Colonic mucosa (tissue), 4 donors: Measurements from ENCODE around the gene IRF6. TPM values are rescaled to one million over a fixed set of nuclear protein-coding genes. Genes with fewer than 3 reads are reported as not detected.
A peak's percentile ranks its signal among the peaks of the same experiment; 100 is the strongest.

Experiments used
- DNase-seq: peaks from one replicate; pipeline ENCODE4 v3.0.0-alpha.2; 2020
- H3K27ac ChIP-seq: fragments of 200-600 bp; one replicate; pipeline ENCODE4 v1.8.0; 2021
- H3K27me3 ChIP-seq: fragments of 200-600 bp; one replicate; pipeline ENCODE4 v1.8.0; 2021
- H3K36me3 ChIP-seq: fragments of 200-600 bp; one replicate; pipeline ENCODE4 v1.8.0; 2021
- H3K4me1 ChIP-seq: fragments of 200-600 bp; one replicate; pipeline ENCODE4 v1.8.0; 2021; ENCODE audit warnings: mild to moderate bottlenecking
- H3K4me3 ChIP-seq: fragments of 200-600 bp; one replicate; pipeline ENCODE4 v1.8.0; 2021
- H3K9ac ChIP-seq, 2 donors: one replicate each; pipeline ENCODE4 v1.7.0; 2013; ENCODE audit warnings: control low read depth in 2 of 2, low read depth in 2 of 2, low read length in 2 of 2
- H3K9me3 ChIP-seq: fragments of 200-600 bp; one replicate; pipeline ENCODE4 v1.8.0; 2021
- CTCF ChIP-seq: fragments of 200-600 bp; IDR thresholded peaks from one replicate; pipeline ENCODE4 v1.8.0; 2022; ENCODE audit warnings: antibody characterized with exemption, mild to moderate bottlenecking
- intact Hi-C: fragments of 100-400 bp; cut with DNase I; formaldehyde crosslinking; loops from one replicate; pipeline ENCODE4 v1.14.1; 2022
- total RNA-seq, 2 donors: library from RNA; stranded (reverse); fragmentation: NEBNext Ultra II Directional in 1 of 2; extraction: Animal tissue kit (Norgen Biotek cat#: 25700) in 1 of 2; gene quantifications; one replicate each; pipeline ENCODE4 v1.2.1, GENCODE V29; 2021
- donor health status: healthy.
- donor health status: DM: no; HTN: no; CAD: no.
- donor health status: DM: no; HTN: no; CAD: no.

Gene IRF6
- total RNA-seq, 2 donors from 2014 or later, result 87.5 to 133 TPM

- DNase-seq, result no peak
- Histone ChIP-seq H3K4me1 (no peaks in the 10 kb centered on the region), H3K9ac (peak overlapping the region in 1 of 2 donors; percentile 63), H3K4me3 (no peak overlapping the region), H3K9me3 (no peaks in the 10 kb centered on the region), H3K27me3 (no peaks in the 10 kb centered on the region), H3K27ac (peak overlapping the region; percentile 37), H3K36me3 (no peaks in the 10 kb centered on the region)
- intact Hi-C loops, result no loop called here
- TF ChIP-seq CTCF, result peak; percentile 65
Observed at GRCh38 chr1:209823143-209824041, 17.4 kb upstream of the IRF6 start.

GRCh38 chr1:209822706-209823105, 16.8 kb upstream of the IRF6 start:
- Histone ChIP-seq H3K4me1 (no peaks in the 10 kb centered on the region), H3K27ac (no peak overlapping the region), H3K9me3 (no peaks in the 10 kb centered on the region), H3K9ac (peak overlapping the region in 1 of 2 donors; percentile 63), H3K27me3 (no peaks in the 10 kb centered on the region), H3K4me3 (no peak overlapping the region), H3K36me3 (no peaks in the 10 kb centered on the region)
- no peak for DNase-seq
- TF ChIP-seq CTCF, result no peak
- intact Hi-C loops, result no loop called here

GRCh38 chr1:209820986-209821385, 15.0 kb upstream of the IRF6 start:
- no peak for TF ChIP-seq CTCF
- Histone ChIP-seq H3K9me3 (no peaks in the 10 kb centered on the region), H3K36me3 (no peaks in the 10 kb centered on the region), H3K4me1 (no peaks in the 10 kb centered on the region), H3K27ac (no peak overlapping the region), H3K9ac (no peak overlapping the region), H3K27me3 (no peaks in the 10 kb centered on the region), H3K4me3 (no peak overlapping the region)
- intact Hi-C loops, result no loop called here
- no peak for DNase-seq

GRCh38 chr1:209819058-209819457, 13.1 kb upstream of the IRF6 start:
- no peak overlapping the region for H3K9ac ChIP-seq
- H3K4me1 ChIP-seq, result no peaks in the 10 kb centered on the region
- no peak for TF ChIP-seq CTCF
- H3K27me3 ChIP-seq, result no peaks in the 10 kb centered on the region
- intact Hi-C loops, result no loop called here
- no peaks in the 10 kb centered on the region for H3K9me3 ChIP-seq
- no peak for DNase-seq
- H3K36me3 ChIP-seq, result no peaks in the 10 kb centered on the region
- no peak overlapping the region for H3K4me3 ChIP-seq
- no peak overlapping the region for H3K27ac ChIP-seq

- no peak overlapping the region for H3K27ac ChIP-seq
- no peaks in the 10 kb centered on the region for H3K4me1 ChIP-seq
- H3K9me3 ChIP-seq, result no peaks in the 10 kb centered on the region
- H3K36me3 ChIP-seq, result no peaks in the 10 kb centered on the region
- no peaks in the 10 kb centered on the region for H3K27me3 ChIP-seq
- no peak for DNase-seq
- no peak overlapping the region for H3K4me3 ChIP-seq
- intact Hi-C loops, result no loop called here
- TF ChIP-seq CTCF, result no peak
- no peak overlapping the region for H3K9ac ChIP-seq
Observed at GRCh38 chr1:209817691-209818090, 11.7 kb upstream of the IRF6 start.
